Measurements from ENCODE around the gene ABCB6.

Gene ABCB6

GRCh38 chr2:219245148-219245898, 26.6 kb upstream of the ABCB6 start, which contains the start of the genes GLB1L and STK16:
Gene GLB1L (minus strand): TSS chr2:219245444. CDS start chr2:219243573, 1,871 bp downstream.
Gene STK16 (plus strand): TSS chr2:219245479. CDS start chr2:219246000, 521 bp downstream.
- DNase-seq (ENCODE audit: low read depth) = peak; percentile 90

GRCh38 chr2:219244789-219245147, 26.0 kb upstream of the ABCB6 start:
- DNase-seq (ENCODE audit: low read depth) = no peak

GRCh38 chr2:219243291-219243761, 24.6 kb upstream of the ABCB6 start:
- no peak for DNase-seq (ENCODE audit: low read depth)

- no peak for DNase-seq (ENCODE audit: low read depth)
These were observed 15.6 kb upstream of the ABCB6 start for GRCh38 chr2:219234331-219234730.

- no peak for DNase-seq (ENCODE audit: low read depth)
These were observed 11.3 kb upstream of the ABCB6 start for GRCh38 chr2:219230059-219230540.

GRCh38 chr2:219229305-219230058, 10.7 kb upstream of the ABCB6 start, which contains the start of the genes ANKZF1 and ATG9A:
Gene ANKZF1 (plus strand): TSS chr2:219229806. CDS start chr2:219230258, 452 bp downstream.
Gene ATG9A (minus strand): TSS chr2:219229636. CDS start chr2:219228024, 1,612 bp downstream.
- DNase-seq (ENCODE audit: low read depth) = peak; percentile 98

- no peak for DNase-seq (ENCODE audit: low read depth)
These were observed 10.2 kb upstream of the ABCB6 start for GRCh38 chr2:219228911-219229304.

GRCh38 chr2:219228041-219228910, 9.5 kb upstream of the ABCB6 start:
- no peak for DNase-seq (ENCODE audit: low read depth)

GRCh38 chr2:219225350-219225749, 6.6 kb upstream of the ABCB6 start:
- no peak for DNase-seq (ENCODE audit: low read depth)

- DNase-seq (ENCODE audit: low read depth) = no peak
These were observed 5.3 kb upstream of the ABCB6 start for GRCh38 chr2:219223831-219224610.

GRCh38 chr2:219221957-219222518, 3.3 kb upstream of the ABCB6 start:
- DNase-seq (ENCODE audit: low read depth) = no peak

GRCh38 chr2:219220652-219221402, 2.1 kb upstream of the ABCB6 start:
- no peak for DNase-seq (ENCODE audit: low read depth)

- no peak for DNase-seq (ENCODE audit: low read depth)
These were observed 1.2 kb upstream of the ABCB6 start for GRCh38 chr2:219219784-219220532.

GRCh38 chr2:219218217-219218731, 484 bp downstream of the ABCB6 start:
- DNase-seq (ENCODE audit: low read depth) = no peak

- no peak for DNase-seq (ENCODE audit: low read depth)
These were observed 2.2 kb downstream of the ABCB6 start for GRCh38 chr2:219216535-219216915.

- no peak for DNase-seq (ENCODE audit: low read depth)
These were observed 2.8 kb downstream of the ABCB6 start for GRCh38 chr2:219215871-219216534.

- no peak for DNase-seq (ENCODE audit: low read depth)
These were observed 4.0 kb downstream of the ABCB6 start for GRCh38 chr2:219214786-219215185.

- no peak for DNase-seq (ENCODE audit: low read depth)
These were observed 4.6 kb downstream of the ABCB6 start for GRCh38 chr2:219214141-219214540.
